ENCODE results near the gene FZD4.

- TF ChIP-seq POLR2A (IDR thresholded peaks at IDR 0.05; ENCODE audit: low read depth, low read length) (no peak), POLR2AphosphoS5 (IDR thresholded peaks at IDR 0.05; ENCODE audit: low read depth, low read length) (no peak), TAF1 (IDR thresholded peaks at IDR 0.05; ENCODE audit: low read depth, low read length) (no peak), SPI1 (IDR thresholded peaks at IDR 0.05; ENCODE audit: low read depth, low read length) (no peak), PAX5 (IDR thresholded peaks at IDR 0.05; ENCODE audit: insufficient read depth, low read length, severe bottlenecking) (no peak), POU2F2 (IDR thresholded peaks at IDR 0.05; ENCODE audit: low read depth, low read length) (no peak)
Measured at GRCh38 chr11:86896441-86896841, 58.8 kb downstream of the FZD4 start.

Data from GM12891 (cell line).